ENCODE measurements around the gene TOX4.

Gene TOX4

GRCh38 chr14:21503376-21503775 lies 26.4 kb downstream of the TOX4 start:
- no peak for DNase-seq

GRCh38 chr14:21505012-21505553 lies 28.1 kb downstream of the TOX4 start:
- no peak for DNase-seq

- no peak for DNase-seq
These were observed 29.6 kb downstream of the TOX4 start for GRCh38 chr14:21506557-21506956.

- DNase-seq: no peak
These were observed 32.6 kb downstream of the TOX4 start for GRCh38 chr14:21509432-21510143.

GRCh38 chr14:21510735-21511657 lies 34.0 kb downstream of the TOX4 start, which contains the start of gene METTL3:
Gene METTL3 (minus strand): TSS chr14:21511340. CDS start chr14:21511223, 117 bp downstream.
- peak; percentile 98 for DNase-seq

GRCh38 chr14:21514341-21514740 lies 37.3 kb downstream of the TOX4 start:
- DNase-seq: no peak

GRCh38 chr14:21518725-21519124 lies 41.7 kb downstream of the TOX4 start:
- DNase-seq: no peak

GRCh38 chr14:21520767-21521166 lies 43.8 kb downstream of the TOX4 start:
- DNase-seq: no peak

GRCh38 chr14:21521501-21521900 lies 44.5 kb downstream of the TOX4 start:
- no peak for DNase-seq

- no peak for DNase-seq
These were observed 46.2 kb downstream of the TOX4 start for GRCh38 chr14:21523203-21523602.

GRCh38 chr14:21524575-21525490 lies 47.8 kb downstream of the TOX4 start:
- DNase-seq: no peak

- DNase-seq: no peak
These were observed 48.6 kb downstream of the TOX4 start for GRCh38 chr14:21525571-21525961.

GRCh38 chr14:21525962-21526671 lies 49.1 kb downstream of the TOX4 start, which contains the start of gene SALL2:
Gene SALL2 (minus strand): TSS chr14:21526346. CDS start chr14:21526127, 219 bp downstream.
- peak; percentile 79 for DNase-seq

GRCh38 chr14:21526672-21527317 lies 49.8 kb downstream of the TOX4 start:
- no peak for DNase-seq

GRCh38 chr14:21527318-21527679 lies 50.3 kb downstream of the TOX4 start:
- DNase-seq: no peak

GRCh38 chr14:21528381-21529348 lies 51.7 kb downstream of the TOX4 start:
- no peak for DNase-seq

- DNase-seq: no peak
These were observed 52.5 kb downstream of the TOX4 start for GRCh38 chr14:21529515-21529914.

- no peak for DNase-seq
These were observed 56.3 kb downstream of the TOX4 start for GRCh38 chr14:21533294-21533693.

- no peak for DNase-seq
These were observed 57.6 kb downstream of the TOX4 start for GRCh38 chr14:21534576-21534975.

Data from NCI-H446 treated with DMSO at 0.1 percent for 48 hours (cell line).